HG02588 (cell line): Measurements from ENCODE around the gene DCAF11.

ENCODE experiments used
- ATAC-seq: cut with Tn5 transposase; IDR thresholded peaks from one replicate; pipeline ENCODE4 v1.9.1; 2021; ENCODE audit warnings: mild to moderate bottlenecking, moderate library complexity; ENCODE audit not compliant: unreplicated experiment

Gene DCAF11

DNA sequence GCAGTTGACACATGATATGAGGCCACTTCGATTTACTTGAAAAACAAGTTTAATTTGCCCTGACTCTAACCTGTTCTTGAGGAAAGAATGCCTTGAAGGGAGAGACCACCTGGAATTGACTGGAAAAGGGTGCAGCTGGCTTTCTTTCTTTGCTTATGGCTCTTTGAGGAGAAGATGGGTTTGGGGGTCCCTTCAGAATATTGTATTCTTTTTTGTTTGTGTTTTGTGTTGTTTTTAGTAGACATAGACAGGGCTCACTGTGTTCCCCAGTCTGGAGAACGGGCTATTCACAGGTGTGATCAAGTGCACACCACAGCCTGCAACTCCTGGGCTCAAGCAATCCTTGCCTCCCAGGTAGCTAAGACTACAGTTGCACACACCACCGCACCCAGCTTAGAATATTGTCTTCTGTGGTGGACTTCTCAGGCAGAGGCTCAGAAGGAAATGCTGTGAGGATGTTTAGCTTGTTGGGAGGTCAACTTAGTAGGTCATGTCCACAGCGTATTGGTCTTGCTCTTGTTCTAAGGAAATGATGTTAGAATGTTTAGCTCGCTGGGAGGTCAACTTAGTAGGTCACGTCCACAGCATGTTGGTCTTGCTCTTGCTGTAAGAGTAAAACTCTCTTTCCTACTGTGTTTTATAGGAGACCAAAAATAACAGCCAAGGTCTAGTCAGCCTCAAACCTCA, 1.7 kb downstream of the DCAF11 start:
- ATAC-seq, result no peak

DNA sequence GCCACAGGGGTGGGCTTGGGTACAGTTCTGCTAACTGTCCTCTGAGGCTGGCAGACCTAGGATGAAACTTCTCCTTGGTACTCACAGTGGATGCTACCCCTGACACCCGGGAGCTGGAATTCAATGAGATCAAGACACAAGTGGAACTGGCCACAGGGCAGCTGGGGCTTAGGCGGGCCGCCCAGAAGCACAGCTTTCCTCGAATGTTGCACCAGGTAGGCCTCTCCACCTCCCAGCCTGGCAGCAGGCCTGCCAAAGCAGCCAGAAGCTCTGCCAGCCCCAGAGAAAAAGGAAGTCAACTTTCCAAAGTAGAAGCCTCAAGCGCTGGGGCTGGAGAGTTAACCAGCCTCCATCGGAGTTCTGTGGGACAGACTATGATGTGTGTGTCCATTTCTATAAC, 2.6 kb downstream of the DCAF11 start:
- no peak for ATAC-seq

DNA sequence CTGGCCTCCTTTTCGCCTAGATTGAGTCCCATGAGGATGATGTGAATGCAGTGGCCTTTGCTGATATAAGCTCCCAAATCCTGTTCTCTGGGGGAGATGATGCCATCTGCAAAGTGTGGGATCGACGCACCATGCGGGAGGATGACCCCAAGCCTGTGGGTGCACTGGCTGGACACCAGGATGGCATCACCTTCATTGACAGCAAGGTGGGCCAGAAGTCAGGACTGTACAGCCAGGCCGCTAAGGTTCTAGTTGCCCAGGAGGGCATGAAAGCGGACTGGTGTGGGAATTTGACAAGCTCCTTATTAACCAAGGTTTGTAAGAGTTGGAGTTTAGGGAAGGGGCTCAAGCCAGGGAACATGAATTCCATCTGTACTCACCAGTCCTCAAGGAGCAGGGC, 5.1 kb downstream of the DCAF11 start:
- ATAC-seq, result no peak

DNA sequence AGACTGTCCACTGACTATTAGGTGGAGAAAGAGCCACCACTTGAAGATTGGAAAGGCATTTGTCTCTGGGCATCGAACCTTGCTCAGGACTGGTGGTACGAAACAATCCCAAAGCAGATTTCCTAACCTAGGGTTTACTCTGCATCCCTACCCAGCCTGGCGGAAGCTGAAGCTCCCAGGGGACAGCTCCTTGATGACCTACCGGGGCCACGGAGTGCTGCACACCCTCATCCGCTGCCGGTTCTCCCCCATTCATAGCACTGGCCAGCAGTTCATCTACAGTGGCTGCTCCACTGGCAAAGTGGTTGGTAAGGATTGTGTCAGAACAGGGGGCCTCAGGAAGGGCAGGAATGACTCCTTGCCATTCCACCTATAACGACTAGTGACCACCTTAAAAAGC, 6.6 kb downstream of the DCAF11 start:
- no peak for ATAC-seq

DNA sequence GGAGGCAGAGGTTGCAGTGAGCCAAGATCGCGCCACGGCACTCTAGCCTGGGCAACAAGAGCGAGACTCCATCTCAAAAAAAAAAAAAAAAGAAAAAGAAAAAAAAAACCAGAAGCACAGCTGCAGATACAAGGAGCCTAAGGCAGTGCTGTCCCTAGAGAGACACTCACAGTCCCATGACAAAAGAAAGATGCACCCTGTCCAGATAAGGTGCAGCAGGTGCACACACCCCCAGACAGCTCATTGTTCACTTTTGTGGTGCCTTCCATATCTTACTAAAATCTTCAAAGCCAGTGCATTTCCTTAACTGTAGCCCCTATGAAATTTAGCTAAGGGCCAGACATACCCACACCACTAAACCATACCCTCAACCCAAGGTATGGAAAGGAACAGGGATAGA, 7.8 kb downstream of the DCAF11 start:
- no peak for ATAC-seq

DNA sequence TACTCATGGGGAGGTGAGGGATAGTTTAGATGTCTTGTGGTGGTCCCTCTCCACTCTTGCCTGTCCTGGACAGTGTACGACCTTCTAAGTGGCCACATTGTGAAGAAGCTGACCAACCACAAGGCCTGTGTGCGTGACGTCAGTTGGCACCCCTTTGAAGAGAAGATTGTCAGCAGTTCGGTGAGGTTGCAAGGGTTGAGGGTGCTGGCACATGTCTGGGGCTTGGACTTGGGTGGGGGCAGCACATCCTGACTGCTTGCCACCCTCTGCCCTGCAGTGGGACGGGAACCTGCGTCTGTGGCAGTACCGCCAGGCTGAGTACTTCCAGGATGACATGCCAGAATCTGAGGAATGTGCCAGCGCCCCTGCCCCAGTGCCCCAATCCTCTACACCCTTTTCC, 8.3 kb downstream of the DCAF11 start:
- ATAC-seq, result no peak

DNA sequence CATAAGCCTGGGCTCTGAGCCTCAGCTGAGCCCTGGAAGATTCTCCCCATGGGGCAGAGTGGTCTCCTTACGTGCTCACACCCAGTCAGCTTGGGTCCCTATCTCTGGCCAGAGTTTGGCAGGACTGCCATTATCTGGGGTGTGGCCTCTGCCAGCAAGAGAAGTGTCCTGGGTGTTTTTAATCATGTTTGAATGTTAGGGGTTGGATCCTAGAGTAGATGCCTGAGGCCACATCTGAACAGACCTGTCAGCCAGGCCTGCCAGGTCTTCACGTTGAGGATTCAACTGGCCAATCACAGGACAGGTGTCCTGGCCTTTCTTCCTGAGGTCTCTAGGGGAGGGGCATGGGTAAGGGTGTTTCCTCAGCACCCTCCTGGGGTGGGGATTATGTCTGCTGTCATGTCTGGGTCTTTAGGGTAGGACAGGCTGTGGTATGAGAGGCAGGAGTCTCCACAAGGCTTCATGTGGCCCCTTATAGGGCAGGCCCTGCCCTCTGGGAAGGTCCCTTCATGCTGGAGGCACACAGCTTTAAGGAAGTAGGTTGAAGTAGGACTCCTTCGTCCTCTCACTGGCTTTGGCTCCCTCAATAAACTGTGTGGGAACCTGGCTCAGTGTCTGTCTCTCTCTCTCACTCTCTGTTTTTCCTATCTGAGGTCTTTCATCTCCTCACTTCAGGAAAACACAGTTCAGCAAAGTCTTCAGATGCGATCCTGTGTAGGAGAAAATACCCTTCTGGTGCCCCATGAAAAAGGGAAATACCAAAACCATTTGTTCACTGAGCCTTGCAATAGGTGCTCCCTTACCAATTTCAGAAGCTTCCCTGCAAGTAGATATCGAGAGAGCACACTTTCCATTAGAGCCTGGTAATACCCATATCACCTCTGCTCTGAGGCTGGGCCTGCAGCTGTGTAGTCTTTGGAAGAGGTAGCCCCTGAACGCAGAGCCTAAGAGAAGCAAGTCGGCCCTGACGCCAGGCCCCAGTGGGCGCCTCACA, 9.1 kb downstream of the DCAF11 start:
- peak; percentile 74 for ATAC-seq

DNA sequence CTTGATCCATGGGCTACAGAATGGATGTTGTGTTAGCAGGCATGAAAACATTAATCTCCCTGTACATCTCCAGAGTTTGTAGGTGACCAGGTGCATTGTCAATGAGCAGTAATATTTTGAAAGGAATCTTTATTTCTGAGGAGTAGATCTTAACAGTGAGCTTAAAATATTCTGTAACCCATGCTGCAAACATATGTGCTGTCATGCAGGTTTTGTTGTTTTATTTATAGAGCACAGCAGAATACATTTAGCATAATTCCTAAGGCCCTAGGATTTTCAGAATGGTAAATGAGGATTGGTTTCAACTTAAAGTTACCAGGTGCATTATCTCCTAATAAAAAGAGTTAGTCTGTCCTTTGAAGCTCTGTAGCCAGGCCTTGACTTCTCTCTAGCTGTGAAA, 12.4 kb downstream of the DCAF11 start:
- ATAC-seq, result no peak

DNA sequence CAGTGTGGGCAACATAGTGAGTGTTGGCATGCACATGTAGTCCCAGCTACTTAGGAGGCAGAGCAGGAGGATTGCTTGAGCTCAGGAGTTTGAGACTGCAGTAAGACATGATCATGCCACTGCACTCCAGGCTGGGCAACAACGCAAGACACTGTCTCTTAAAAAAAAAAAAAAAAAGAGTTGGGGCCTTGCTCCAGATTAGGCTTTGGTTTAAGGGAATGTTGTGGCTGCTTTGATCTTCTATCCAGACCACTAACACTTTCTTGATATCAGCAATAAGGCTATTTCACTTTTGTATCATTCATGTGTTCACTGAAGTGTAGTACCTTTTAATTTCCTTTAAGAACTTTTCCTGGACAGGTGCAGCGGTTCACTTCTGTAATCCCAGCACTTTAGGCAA, 13.1 kb downstream of the DCAF11 start:
- ATAC-seq, result no peak

DNA sequence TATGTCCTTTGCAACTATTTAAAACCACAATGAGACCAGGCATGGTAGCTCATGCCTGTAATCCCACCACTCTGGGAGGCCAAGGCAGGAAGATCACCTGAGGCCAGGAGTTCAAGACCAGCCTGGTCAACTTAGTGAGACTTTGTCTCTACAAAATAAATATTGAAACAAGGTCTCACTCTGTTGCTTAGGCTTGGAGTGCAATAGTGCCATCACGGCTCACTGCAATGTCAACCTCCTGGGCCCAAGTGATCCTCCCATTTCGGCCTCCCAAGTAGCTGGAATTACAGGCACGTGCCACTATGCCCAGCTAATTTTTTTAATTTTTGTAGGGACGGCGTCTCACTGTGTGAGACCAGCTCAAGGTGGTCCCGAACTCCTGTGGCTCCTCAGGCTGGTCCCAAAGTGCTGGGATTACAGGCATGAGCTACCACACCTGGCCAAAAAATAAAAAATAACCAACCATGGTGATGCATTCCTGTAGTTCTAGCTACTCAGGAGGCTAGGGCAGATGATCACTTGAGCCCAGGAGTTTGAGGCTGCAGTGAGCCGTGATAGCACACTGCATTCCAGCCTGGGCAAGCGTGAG, 14.9 kb downstream of the DCAF11 start:
- no peak for ATAC-seq

DNA sequence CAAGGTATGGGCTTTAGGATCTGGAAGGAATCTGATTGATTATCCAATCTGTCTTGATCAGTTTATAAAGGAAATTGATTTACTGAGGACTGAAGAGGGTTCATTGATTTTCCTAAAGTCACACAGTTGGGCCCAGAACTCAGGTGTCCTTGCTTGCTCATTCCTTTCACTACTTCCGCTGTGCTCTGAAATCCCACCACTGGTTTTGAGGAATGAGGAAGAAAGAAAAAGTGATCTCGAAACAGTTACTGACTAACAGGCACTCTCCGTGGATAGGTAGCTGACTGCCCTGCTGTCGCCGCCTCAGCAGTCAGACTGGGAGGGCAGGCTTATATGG, 15.8 kb downstream of the DCAF11 start, which contains the start of gene FITM1:
Gene FITM1 (plus strand): TSS at position 280 of the 337 bp plus-strand sequence. CDS start 905 bp downstream, outside the sequence.
- ATAC-seq, result no peak

DNA sequence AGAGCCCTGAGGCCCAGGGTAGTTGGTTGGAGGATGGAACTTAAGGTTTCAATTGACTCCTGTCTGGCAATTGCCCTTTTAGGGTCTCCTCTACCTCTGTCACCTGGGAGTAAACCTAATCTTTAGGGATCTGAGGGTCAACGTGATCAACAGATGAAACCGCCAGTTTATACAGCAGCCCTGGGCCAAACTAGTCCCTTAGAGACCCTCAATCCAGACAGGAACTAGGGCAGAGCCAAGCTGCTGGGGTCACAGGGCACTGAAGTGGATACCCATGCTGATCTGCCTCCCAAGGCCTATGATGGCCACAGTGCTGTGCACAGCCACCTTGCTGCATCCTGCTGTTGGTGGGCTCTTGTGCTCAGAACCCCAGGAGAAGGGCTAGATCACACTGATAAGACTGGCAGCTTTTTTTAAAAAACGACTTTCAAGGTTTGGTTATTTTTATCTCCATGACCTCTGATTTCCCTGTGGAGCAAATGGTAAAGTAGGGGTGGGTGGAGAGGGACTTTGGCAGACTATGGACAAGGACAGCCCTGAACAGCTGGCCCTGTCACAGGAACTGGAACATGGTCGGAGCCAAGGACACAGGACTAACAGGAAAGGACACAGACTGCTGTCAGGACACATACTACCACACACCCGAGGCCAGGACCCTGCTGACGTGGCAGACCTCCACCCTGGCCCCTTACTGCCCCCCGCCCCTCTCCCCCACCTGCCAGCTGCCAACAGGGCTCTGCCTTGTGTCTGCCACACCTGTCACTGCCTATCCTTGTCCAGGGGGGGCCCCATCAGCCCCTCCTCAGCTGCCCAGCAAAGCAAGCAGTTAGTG, 16.4 kb downstream of the DCAF11 start:
- no peak for ATAC-seq

DNA sequence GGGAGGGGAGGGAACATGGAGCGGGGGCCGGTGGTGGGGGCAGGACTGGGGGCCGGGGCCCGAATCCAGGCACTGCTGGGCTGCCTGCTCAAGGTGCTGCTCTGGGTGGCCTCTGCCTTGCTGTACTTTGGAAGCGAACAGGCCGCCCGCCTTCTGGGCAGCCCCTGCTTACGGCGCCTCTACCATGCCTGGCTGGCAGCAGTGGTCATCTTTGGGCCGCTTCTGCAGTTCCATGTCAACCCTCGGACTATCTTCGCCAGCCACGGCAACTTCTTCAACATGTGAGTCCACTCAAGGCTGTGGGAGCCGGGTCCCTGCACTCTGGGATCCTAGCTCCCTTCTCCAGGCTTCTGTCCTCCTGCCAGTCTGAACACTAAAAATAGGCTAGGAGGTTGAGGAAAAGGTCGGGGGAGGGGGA, 17.0 kb downstream of the DCAF11 start:
- ATAC-seq, result no peak

DNA sequence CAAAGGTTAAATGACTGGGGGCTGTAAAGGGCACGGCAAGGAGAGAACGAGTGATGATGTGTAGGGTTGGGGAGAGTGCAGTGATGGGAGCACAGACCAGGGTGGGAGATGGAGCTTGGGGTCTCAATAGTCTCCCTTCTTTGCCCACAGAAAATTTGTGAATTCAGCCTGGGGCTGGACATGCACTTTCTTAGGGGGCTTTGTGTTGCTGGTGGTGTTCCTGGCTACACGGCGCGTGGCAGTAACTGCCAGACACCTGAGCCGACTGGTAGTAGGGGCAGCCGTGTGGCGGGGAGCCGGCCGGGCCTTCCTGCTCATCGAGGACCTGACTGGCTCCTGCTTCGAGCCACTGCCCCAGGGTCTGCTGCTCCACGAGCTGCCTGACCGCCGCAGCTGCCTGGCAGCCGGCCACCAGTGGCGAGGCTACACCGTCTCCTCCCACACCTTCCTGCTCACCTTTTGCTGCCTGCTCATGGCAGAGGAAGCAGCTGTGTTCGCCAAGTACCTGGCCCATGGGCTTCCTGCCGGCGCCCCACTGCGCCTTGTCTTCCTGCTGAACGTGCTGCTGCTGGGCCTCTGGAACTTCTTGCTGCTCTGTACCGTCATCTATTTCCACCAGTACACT, 17.6 kb downstream of the DCAF11 start:
- ATAC-seq, result no peak

DNA sequence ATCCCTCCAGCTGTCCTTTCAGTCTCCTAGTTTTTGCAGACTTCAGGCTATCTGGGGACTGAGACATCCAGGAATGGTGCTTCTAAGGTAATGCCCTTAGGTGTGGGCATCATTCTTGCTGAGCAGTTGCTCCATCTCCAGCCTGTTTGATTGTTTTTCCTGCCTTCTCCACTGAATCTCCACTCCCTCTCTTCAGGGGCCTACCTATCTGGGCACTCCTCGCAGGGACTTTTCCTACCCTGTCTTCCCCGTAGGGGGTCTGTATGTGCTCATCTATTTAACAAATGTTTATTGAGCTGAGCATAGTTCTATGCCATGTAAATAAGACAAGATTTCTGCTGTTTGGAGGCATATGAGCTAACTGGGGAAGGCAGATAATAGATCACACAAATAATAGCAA, 18.4 kb downstream of the DCAF11 start:
- no peak for ATAC-seq

DNA sequence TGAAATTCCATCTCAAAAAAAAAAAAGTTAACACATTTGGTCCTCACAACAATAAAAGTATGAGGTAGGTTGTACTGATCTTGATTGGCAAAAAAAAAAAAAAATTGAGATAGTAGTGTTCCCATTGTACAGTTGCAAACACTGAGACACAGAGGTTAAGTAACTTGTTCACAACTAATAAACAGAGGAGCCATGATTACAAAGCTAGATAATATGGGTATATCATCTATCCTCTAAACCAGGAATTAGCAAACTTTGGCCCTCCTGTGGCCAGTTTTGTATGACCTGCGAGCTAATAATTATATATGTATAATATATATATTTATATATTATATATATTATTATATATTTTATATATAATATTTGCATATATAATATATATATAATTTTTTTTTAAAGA, 19.2 kb downstream of the DCAF11 start:
- no peak for ATAC-seq

DNA sequence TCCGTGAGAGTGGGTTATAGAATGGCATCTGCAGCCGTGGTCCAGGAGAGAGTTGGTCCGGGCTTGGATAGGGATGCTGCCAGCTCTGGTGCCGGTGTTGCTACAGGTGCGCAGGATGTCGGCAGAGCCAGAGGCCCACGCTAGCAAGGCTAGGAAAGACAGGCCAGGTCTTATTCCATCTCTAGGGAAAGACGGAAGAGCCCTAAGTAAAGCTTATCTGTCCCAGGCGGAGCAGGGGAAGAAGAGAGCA, 20.9 kb downstream of the DCAF11 start:
- no peak for ATAC-seq

DNA sequence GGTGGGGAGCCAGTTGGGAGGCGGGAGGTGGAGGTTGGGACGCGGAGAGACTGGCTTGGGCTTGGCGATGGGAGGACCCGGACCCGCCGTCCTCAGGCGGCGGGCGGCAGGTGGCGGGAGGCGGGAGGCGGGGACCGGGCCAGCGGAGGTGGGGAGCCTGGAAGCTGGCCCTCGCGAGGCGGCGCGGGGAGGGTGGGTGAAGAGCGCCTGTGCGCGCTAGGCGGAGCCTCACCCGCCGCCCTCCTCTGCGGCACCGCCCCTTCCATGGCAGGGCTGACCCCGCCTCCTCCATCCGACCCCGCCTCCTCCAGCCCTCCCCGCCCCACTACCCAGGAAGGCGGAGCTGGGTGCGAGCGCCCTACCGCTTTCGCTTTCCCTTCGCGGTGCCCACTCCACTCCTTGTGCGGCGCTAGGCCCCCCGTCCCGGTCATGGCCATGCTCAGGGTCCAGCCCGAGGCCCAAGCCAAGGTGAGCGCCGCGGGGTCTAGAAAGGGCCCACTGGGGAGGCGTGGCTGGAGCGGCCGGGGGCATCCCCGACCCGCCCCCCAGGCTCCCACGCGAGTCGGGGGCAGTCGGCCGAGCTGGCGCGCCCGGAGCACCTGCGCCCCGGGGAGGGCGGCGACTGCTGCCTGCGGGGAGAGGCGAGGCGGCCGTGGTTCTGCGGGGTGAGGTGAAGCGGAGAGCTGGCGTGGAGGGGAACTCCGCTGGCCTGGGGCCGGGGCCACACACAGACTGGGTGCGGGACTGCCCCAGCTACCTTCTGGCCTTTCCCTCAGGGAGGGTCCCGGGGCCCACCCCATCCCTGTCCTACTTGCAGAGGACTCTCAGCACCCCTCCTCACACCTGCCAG, 21.5 kb downstream of the DCAF11 start, which contains the start of gene PSME1:
Gene PSME1 (plus strand): TSS at position 361 of the 850 bp plus-strand sequence. CDS start 69 bp downstream, at position 430.
- ATAC-seq, result peak; percentile 82

DNA sequence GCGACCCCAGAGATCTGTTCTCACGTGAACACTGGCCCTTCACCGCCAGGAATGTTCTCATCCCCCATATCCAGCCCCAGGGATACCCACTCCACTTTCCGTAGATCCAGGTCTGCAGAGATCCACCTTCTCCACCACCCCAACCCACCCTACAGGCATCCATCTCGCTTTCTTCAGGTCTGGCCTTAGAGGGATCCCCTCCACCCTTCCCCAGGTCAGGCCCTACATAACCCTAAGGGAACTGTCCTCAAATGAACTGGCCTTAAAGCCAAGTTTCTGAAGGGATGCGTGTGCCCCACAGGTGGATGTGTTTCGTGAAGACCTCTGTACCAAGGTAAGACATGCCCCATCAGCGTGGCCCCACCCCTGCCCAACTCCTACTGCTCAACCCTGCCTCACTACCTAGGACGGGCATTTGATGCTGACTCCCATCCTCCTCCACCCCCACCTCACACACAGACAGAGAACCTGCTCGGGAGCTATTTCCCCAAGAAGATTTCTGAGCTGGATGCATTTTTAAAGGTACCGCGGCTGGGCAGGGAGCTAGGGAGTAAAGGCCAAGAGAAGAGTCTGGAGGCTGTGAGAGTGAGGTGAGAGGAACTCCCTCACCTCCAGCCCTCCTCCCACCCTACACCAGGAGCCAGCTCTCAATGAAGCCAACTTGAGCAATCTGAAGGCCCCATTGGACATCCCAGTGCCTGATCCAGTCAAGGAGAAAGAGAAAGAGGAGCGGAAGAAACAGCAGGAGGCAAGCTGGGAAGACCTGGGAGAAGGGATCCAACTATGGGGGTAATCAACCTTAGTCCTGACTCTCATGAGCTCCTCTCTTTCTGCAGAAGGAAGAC, 22.3 kb downstream of the DCAF11 start:
- no peak for ATAC-seq
